HG02588 (cell line): ENCODE results near the gene UBQLN1.

ENCODE experiments used
- ATAC-seq: cut with Tn5 transposase; IDR thresholded peaks from one replicate; pipeline ENCODE4 v1.9.1; 2021; ENCODE audit warnings: mild to moderate bottlenecking, moderate library complexity; ENCODE audit not compliant: unreplicated experiment

The UBQLN1 gene

GRCh38 chr9:83691492-83691891 lies 16.3 kb downstream of the UBQLN1 start:
- ATAC-seq = no peak

- ATAC-seq = no peak
Measured at GRCh38 chr9:83688921-83689320, 18.8 kb downstream of the UBQLN1 start.

GRCh38 chr9:83681490-83681889 lies 26.3 kb downstream of the UBQLN1 start:
- no peak for ATAC-seq

GRCh38 chr9:83680233-83680632 lies 27.5 kb downstream of the UBQLN1 start:
- no peak for ATAC-seq

GRCh38 chr9:83677596-83677995 lies 30.2 kb downstream of the UBQLN1 start:
- ATAC-seq = no peak

GRCh38 chr9:83675466-83675865 lies 32.3 kb downstream of the UBQLN1 start:
- no peak for ATAC-seq

GRCh38 chr9:83671451-83671850 lies 36.3 kb downstream of the UBQLN1 start:
- ATAC-seq = no peak

- ATAC-seq = no peak
Measured at GRCh38 chr9:83670381-83670780, 37.4 kb downstream of the UBQLN1 start.

GRCh38 chr9:83669067-83669466 lies 38.7 kb downstream of the UBQLN1 start:
- ATAC-seq = no peak

GRCh38 chr9:83665580-83666200 lies 42.1 kb downstream of the UBQLN1 start:
- ATAC-seq = peak; percentile 93

GRCh38 chr9:83662933-83663332 lies 44.8 kb downstream of the UBQLN1 start:
- no peak for ATAC-seq

- ATAC-seq = no peak
Measured at GRCh38 chr9:83656952-83657351, 50.8 kb downstream of the UBQLN1 start.

- ATAC-seq = no peak
Measured at GRCh38 chr9:83656032-83656680, 51.6 kb downstream of the UBQLN1 start.

- no peak for ATAC-seq
Measured at GRCh38 chr9:83655433-83655832, 52.3 kb downstream of the UBQLN1 start.

- no peak for ATAC-seq
Measured at GRCh38 chr9:83652433-83652832, 55.3 kb downstream of the UBQLN1 start.

GRCh38 chr9:83651558-83651957 lies 56.2 kb downstream of the UBQLN1 start:
- ATAC-seq = no peak

- ATAC-seq = no peak
Measured at GRCh38 chr9:83649515-83649914, 58.2 kb downstream of the UBQLN1 start.

- peak; percentile 75 for ATAC-seq
Measured at GRCh38 chr9:83649080-83649479, 58.7 kb downstream of the UBQLN1 start.

- ATAC-seq = no peak
Measured at GRCh38 chr9:83646500-83647239, 61.1 kb downstream of the UBQLN1 start.

- no peak for ATAC-seq
Measured at GRCh38 chr9:83642793-83643192, 65.0 kb downstream of the UBQLN1 start.

GRCh38 chr9:83639266-83639665 lies 68.5 kb downstream of the UBQLN1 start:
- ATAC-seq = no peak

GRCh38 chr9:83637389-83637788 lies 70.4 kb downstream of the UBQLN1 start:
- no peak for ATAC-seq
